HepG2 (cell line): Measurements from ENCODE around the gene KHNYN. TPM values are rescaled to one million over a fixed set of nuclear protein-coding genes. Genes with fewer than 3 reads are reported as not detected.

ENCODE experiments used
- ATAC-seq: fragments of 200-7000 bp; cut with Tn5 transposase; 3 replicates; pipeline ENCODE4 v1.9.1; 2020; ENCODE audit warnings: mild to moderate bottlenecking, moderate library complexity
- BruUV-seq: library from RNA; stranded (reverse); fragments of 400-500 nt; replicated peaks from 2 replicates; lab custom pipeline; 2021; lab: Mats Ljungman, UMichigan
- CTCF ChIA-PET: fragments of 300-600 bp; formaldehyde crosslinking; extraction: SDS; loops from one replicate; lab custom pipeline; 2021; ENCODE audit warnings: low total read pairs, inconsistent platforms, low intra/inter-chr PET ratio; lab: Yijun Ruan, JAX
- POLR2A ChIA-PET: fragments of 350-600 bp; sonication (Branson Sonifier 250); formaldehyde crosslinking; loops from one replicate; lab custom pipeline; 2020; ENCODE audit warnings: antibody characterized with exemption, inconsistent platforms; lab: Yijun Ruan, JAX
- DNase-seq: peaks from one replicate; pipeline ENCODE4 v3.0.0-alpha.2; 2015; ENCODE audit warnings: low spot score
- FAIRE-seq: peaks from 3 replicates; lab custom pipeline; 2011; peaks lifted over from hg19 to GRCh38; lab: Jason Lieb, UNC
- H2AFZ ChIP-seq: one replicate; pipeline ENCODE4 v1.6.1; 2011; ENCODE audit warnings: low read length, inconsistent platforms
- H3K27ac ChIP-seq: fragments of 300-600 bp; 3 replicates; pipeline ENCODE4 v1.8.0; 2011; ENCODE audit warnings: mixed run types, mild to moderate bottlenecking, mixed read lengths, low read length, inconsistent platforms; ENCODE audit not compliant: insufficient read depth; ENCODE audit errors: extremely low read length
- H3K27me3 ChIP-seq, 2 experiments: fragments of 200-600 bp in 1 of 2; 2 replicates in 1 of 2; 3 replicates in 1 of 2; pipeline versions ENCODE4 v1.6.0 to v1.8.0; 2011; ENCODE audit warnings: low read length in 2 of 2, mild to moderate bottlenecking in 2 of 2, moderate library complexity in 2 of 2, inconsistent platforms in 1 of 2; ENCODE audit not compliant: insufficient read depth in 2 of 2, control insufficient read depth in 1 of 2
- H3K36me3 ChIP-seq, 2 experiments: fragments of 200-600 bp in 1 of 2; replicated peaks in 1 of 2; 2 replicates in 1 of 2; 3 replicates in 1 of 2; pipeline versions ENCODE4 v1.5.1 to v1.8.0; 2011; ENCODE audit warnings: low read length in 2 of 2, inconsistent platforms in 1 of 2; ENCODE audit not compliant: insufficient read depth in 2 of 2, control insufficient read depth in 1 of 2
- H3K4me1 ChIP-seq: 2 replicates; pipeline ENCODE4 v1.5.1; 2012; ENCODE audit warnings: low read length, inconsistent platforms; ENCODE audit not compliant: insufficient read depth
- H3K4me2 ChIP-seq: 2 replicates; pipeline ENCODE4 v1.6.0; 2011; ENCODE audit warnings: low read depth, low read length, inconsistent platforms
- H3K4me3 ChIP-seq, 3 experiments: fragments of 200-600 bp in 1 of 3; sonication (generic), shearing (Covaris generic) in 1 of 3; replicated peaks in 1 of 3; 2 replicates each; pipeline ENCODE4 v1.5.1; 2011 to 2016; ENCODE audit warnings: low read length in 3 of 3, inconsistent platforms in 2 of 3, low read depth in 2 of 3, mild to moderate bottlenecking in 2 of 3, control low read depth in 1 of 3, mixed read lengths in 1 of 3; ENCODE audit not compliant: insufficient read depth in 1 of 3
- H3K79me2 ChIP-seq: one replicate; pipeline ENCODE4 v1.6.1; 2011; ENCODE audit warnings: low read length, inconsistent platforms; ENCODE audit not compliant: insufficient read depth
- H3K9ac ChIP-seq: 2 replicates; pipeline ENCODE4 v1.6.0; 2011; ENCODE audit warnings: mild to moderate bottlenecking, low read depth, low read length, inconsistent platforms; ENCODE audit not compliant: insufficient read depth
- H3K9me3 ChIP-seq: 2 replicates; pipeline ENCODE4 v1.5.1; 2012; ENCODE audit warnings: mild to moderate bottlenecking, low read length
- H4K20me1 ChIP-seq: 2 replicates; pipeline ENCODE4 v1.6.0; 2011; ENCODE audit warnings: inconsistent platforms, mild to moderate bottlenecking, low read length, moderate library complexity; ENCODE audit not compliant: insufficient read depth
- ATRX ChIP-seq: sonication (generic); formaldehyde crosslinking; IDR thresholded peaks from 2 replicates; pipeline ENCODE4 v1.4.0; 2020; ENCODE audit warnings: missing genetic modification reagents, borderline replicate concordance
- FOSL2 ChIP-seq: sonication (generic); formaldehyde crosslinking; IDR thresholded peaks from 2 replicates; pipeline ENCODE4 v1.4.0; 2020; ENCODE audit warnings: missing genetic modification reagents
- FOXA1 ChIP-seq, 2 experiments: fragments of 450-650 bp in 1 of 2; sonication (generic) in 1 of 2; formaldehyde crosslinking in 1 of 2; IDR thresholded peaks; 2 replicates each; pipeline versions ENCODE4 v1.4.0 to v1.6.1; 2016 to 2020; ENCODE audit warnings: missing genetic modification reagents in 1 of 2
- IKZF1 ChIP-seq: fragments of 450-650 bp; IDR thresholded peaks from 2 replicates; pipeline ENCODE4 v1.7.1; 2016
- MAFF ChIP-seq: IDR thresholded peaks from 2 replicates; pipeline ENCODE4 v1.6.1; 2011; ENCODE audit warnings: low read depth, low read length, improper control_type of control experiment
- MAFK ChIP-seq, 2 experiments: IDR thresholded peaks in 1 of 2; conservative IDR thresholded peaks in 1 of 2; 2 replicates each; pipeline ENCODE4 v1.6.1; 2011; ENCODE audit warnings: improper control_type of control experiment in 2 of 2, low read length in 2 of 2
- NFYC ChIP-seq: IDR thresholded peaks from 2 replicates; pipeline ENCODE4 v1.6.1; 2016; ENCODE audit warnings: missing genetic modification reagents, missing compliant biosample characterization
- TMF1 ChIP-seq: sonication (generic); formaldehyde crosslinking; IDR thresholded peaks from 2 replicates; pipeline ENCODE4 v1.8.1; 2022; ENCODE audit warnings: low read depth, missing genetic modification reagents
- ZNF773 ChIP-seq: sonication (generic); formaldehyde crosslinking; IDR thresholded peaks from 2 replicates; pipeline ENCODE4 v1.4.0; 2020; ENCODE audit warnings: missing genetic modification reagents, borderline replicate concordance
- WGBS: methylation state at CpG from one replicate; pipeline ENCODE4 v1.1.6; 2017; ENCODE audit warnings: low lambda C conversion rate; 5-methylcytosine and 5-hydroxymethylcytosine counted together
- in situ Hi-C: cut with HindIII; loops from 2 replicates; pipeline ENCODE4 v1.10.0; 2017; ENCODE audit warnings: low pct_unique_long_range_greater_than_20kb; ENCODE audit not compliant: extremely low pct_ligation_motif_present
- intact Hi-C: fragments of 100-400 bp; cut with micrococcal nuclease; formaldehyde crosslinking; loops from one replicate; pipeline ENCODE4 v1.10.0; 2022; ENCODE audit not compliant: unreplicated experiment
- polyA plus RNA-seq, 8 experiments: library from polyadenylated mRNA; depleted of rRNA in 3 of 8; stranded (reverse) in 7 of 8; unstranded in 1 of 8; fragments of >200 nt; fragmentation: Illumina TruSeq in 4 of 8; extraction: Trizol in 4 of 8; gene quantifications; 2 replicates each; pipeline versions ENCODE4 v1.2.1 to v1.2.3, GENCODE V29; 2011 to 2016; ENCODE audit warnings: low read depth in 4 of 8, missing spikeins in 1 of 8, mixed read lengths in 1 of 8; ENCODE audit not compliant: insufficient read depth in 1 of 8
- total RNA-seq, 5 experiments: library from RNA; depleted of rRNA; stranded (reverse); fragments of >200 nt; fragmentation: Illumina TruSeq; extraction: Trizol; gene quantifications; 2 replicates each; pipeline ENCODE4 v1.2.3, GENCODE V29; 2016; ENCODE audit warnings: low read depth in 1 of 5
- TF ChIP-seq, protein P1 (sequence below), 2 experiments: fragments of 450-650 bp in 1 of 2; sonication (generic) in 1 of 2; formaldehyde crosslinking; IDR thresholded peaks; 2 replicates each; pipeline versions ENCODE4 v1.5.0 to v1.8.0; 2020 to 2022; ENCODE audit warnings: mild to moderate bottlenecking in 1 of 2, missing genetic modification reagents in 1 of 2
- TF ChIP-seq, protein P2 (sequence below): IDR thresholded peaks from 2 replicates; pipeline ENCODE4 v1.6.1; 2018; ENCODE audit warnings: missing genetic modification reagents

The KHNYN gene
- total and polyA plus RNA-seq, 2 of the 13 experiments (the other 11 are each of a cell fraction or from before 2014, with no cell fraction given): 52.8 to 75.7 TPM

DNA sequence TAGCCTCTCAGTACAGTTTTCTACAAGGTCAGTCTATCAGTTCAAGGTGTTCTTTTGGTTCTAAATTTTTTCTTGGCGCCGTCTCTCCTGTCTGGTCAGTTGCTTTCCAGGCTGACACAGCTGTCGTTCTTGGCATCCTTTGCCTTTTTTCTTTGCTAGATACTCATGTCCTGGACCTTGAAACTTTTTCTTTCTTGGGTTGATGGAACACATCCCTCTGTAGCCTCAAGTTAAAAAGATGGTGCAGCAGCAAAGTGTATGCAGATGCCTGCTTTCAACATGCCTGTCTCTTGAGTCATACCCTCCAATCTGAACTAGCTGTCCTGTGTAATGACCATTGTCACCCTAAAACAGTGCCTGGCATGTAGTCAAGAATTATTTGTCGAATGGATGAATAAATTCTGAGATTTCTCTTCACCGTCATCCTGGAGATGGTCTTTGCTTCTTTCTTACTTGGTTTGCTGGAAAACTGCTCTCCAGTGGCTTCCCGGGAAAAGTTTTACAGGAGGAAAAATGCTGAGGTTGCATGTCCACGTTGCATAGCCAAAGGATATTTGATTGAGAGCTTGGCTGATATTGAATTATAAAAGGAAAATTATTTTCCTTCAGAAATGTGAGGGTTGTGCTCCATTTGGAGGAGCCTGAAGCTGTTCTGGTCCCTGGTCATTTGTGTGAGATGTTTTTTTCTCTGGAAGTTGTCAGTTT, 26.3 kb upstream of the KHNYN start:
- Histone ChIP-seq H3K79me2 (no peaks in the 10 kb centered on the region), H3K4me2 (no peak overlapping the region), H3K9ac (no peak overlapping the region), H3K27ac (no peak overlapping the region), H3K27me3 (peaks cover 8 to 23% of the 10 kb centered on the region in 2 experiments; a peak in 4 of 5 replicates), H3K4me3 (no peak overlapping the region), H3K4me1 (peaks cover 35% of the 10 kb centered on the region), H2AFZ (no peak overlapping the region), H3K36me3 (no peaks in the 10 kb centered on the region), H4K20me1 (no peaks in the 10 kb centered on the region), H3K9me3 (no peaks in the 10 kb centered on the region)
- CTCF ChIA-PET: no interaction called here
- WGBS: 76% methylated on average over 7 of the region's 7 CpGs
- FAIRE-seq (no peak), DNase-seq (no peak), ATAC-seq (no peak)
- TF ChIP-seq MAFK (conservative IDR thresholded peaks at IDR 0.05 in 1 of 2, IDR thresholded peaks at IDR 0.05 in 1 of 2; ENCODE audit: low read length in 2 of 2): peak; percentile 97 to 98
- TF ChIP-seq NFYC (CRISPR knock-in tag): no peak
- TF ChIP-seq MAFF: peak; percentile 97
- TF ChIP-seq FOSL2: 0 out of 2 replicates have a peak, but pooled peaks have one; percentile 26
- BruUV-seq: no TSS peak
- intact Hi-C loops (no loop called here), in situ Hi-C loops (no loop called here)
- POLR2A ChIA-PET: no interaction called here

GRCh38 chr14:24404814-24405213, 24.9 kb upstream of the KHNYN start:
- H3K36me3 ChIP-seq: no peaks in the 10 kb centered on the region
- no peak for ATAC-seq
- 69% methylated on average over 4 of the region's 4 CpGs for whole genome bisulfite sequencing
- no peak overlapping the region for H3K9ac ChIP-seq
- no peak overlapping the region for H3K4me2 ChIP-seq
- intact Hi-C loops (no loop called here), in situ Hi-C loops (no loop called here)
- H4K20me1 ChIP-seq: no peaks in the 10 kb centered on the region
- H3K4me3 ChIP-seq: no peak overlapping the region
- H3K79me2 ChIP-seq: no peaks in the 10 kb centered on the region
- no peaks in the 10 kb centered on the region for H3K9me3 ChIP-seq
- POLR2A ChIA-PET: interaction anchor here (1.2 kb wide), 1 partner anchor 25 kb away, joined by 4 read pairs; the partner anchor contains the start of genes CBLN3 and KHNYN
- no peak for DNase-seq
- no TSS peak for BruUV-seq
- H3K27ac ChIP-seq: no peak overlapping the region
- TF ChIP-seq, protein P1, sequence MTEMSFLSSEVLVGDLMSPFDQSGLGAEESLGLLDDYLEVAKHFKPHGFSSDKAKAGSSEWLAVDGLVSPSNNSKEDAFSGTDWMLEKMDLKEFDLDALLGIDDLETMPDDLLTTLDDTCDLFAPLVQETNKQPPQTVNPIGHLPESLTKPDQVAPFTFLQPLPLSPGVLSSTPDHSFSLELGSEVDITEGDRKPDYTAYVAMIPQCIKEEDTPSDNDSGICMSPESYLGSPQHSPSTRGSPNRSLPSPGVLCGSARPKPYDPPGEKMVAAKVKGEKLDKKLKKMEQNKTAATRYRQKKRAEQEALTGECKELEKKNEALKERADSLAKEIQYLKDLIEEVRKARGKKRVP (CRISPR knock-in tag; IDR thresholded peaks at IDR 0.05): no peak
- TF ChIP-seq FOXA1 (IDR thresholded peaks at IDR 0.05) (0 out of 2 replicates have a peak, but pooled peaks have one; percentile 36), FOXA1 (CRISPR knock-in tag; IDR thresholded peaks at IDR 0.05) (no peak), ZNF773 (0 out of 2 replicates have a peak, but pooled peaks have one; percentile 15), ATRX (CRISPR knock-in tag) (no peak), TMF1 (CRISPR knock-in tag) (no peak), IKZF1 (peak; percentile 69; the same call in 1 of the 2 replicates)
- TF ChIP-seq, protein P2, sequence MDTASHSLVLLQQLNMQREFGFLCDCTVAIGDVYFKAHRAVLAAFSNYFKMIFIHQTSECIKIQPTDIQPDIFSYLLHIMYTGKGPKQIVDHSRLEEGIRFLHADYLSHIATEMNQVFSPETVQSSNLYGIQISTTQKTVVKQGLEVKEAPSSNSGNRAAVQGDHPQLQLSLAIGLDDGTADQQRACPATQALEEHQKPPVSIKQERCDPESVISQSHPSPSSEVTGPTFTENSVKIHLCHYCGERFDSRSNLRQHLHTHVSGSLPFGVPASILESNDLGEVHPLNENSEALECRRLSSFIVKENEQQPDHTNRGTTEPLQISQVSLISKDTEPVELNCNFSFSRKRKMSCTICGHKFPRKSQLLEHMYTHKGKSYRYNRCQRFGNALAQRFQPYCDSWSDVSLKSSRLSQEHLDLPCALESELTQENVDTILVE (CRISPR knock-in tag): no peak
- peaks cover 5 to 14% of the 10 kb centered on the region in 2 experiments; a peak in 4 of 5 replicates for H3K27me3 ChIP-seq
- peaks cover 27% of the 10 kb centered on the region for H3K4me1 ChIP-seq
- CTCF ChIA-PET: no interaction called here
- peak; percentile 49 for FAIRE-seq
- H2AFZ ChIP-seq: no peak overlapping the region
